ENCODE measurements around the gene CDK1. TPM values are rescaled to one million over a fixed set of nuclear protein-coding genes. Genes with fewer than 3 reads are reported as not detected.

CDK1 gene
- total RNA-seq, 2 experiments from 2014 or later = 155 to 156 TPM

DNA sequence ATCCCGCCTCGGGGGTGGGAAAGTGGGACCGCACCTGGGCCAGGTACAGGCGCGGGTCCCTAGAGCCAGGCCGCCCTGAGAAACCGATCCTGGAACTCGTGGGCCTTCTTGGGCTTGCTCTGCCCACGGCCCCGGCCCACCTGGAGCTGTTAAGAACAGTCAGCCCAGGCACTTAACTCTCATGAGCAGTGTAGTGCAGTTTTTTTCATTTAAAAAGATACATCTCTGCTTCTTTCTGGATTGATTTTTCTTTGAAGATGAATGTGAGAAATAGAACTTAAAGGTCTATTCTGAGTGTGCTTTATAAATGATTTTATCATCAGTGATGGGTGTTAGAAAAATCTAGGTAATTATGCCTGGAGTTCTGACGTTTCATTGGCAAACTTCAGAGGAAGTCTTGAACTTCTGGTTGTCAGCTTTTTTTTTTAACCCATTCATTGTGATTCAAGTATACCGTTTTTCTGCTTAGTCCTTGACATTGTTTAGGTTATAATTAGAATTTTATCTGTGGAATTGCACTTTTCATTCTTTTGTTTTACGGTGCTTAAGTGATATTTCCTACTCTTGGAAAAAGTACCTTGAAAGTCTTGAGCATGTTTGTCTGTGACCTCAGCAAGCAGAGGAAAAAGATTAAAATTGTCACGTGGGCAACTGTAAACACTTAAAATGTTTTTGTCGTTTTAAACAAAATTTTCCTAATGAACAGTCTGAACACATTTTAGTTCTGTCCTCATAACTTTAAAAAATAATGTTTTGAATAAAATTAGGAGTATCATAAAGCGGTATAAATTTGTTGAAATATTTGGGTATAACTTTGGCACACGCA lies 906 bp downstream of the CDK1 start:
- Histone ChIP-seq H3K4me1 (ENCODE audit: insufficient read depth, low read length, poor library complexity, severe bottlenecking) (peaks cover 43% of the 10 kb centered on the region), H3K79me2 (ENCODE audit: insufficient read depth, low read depth, low read length) (peaks cover 58% of the 10 kb centered on the region), H3K4me3 (ENCODE audit: low read depth, low read length, poor library complexity, severe bottlenecking) (peak overlapping the region; percentile 89), H2AFZ (ENCODE audit: low read length) (no peak overlapping the region; the same call in 1 of the 2 replicates), H3K27ac (ENCODE audit: low read depth, low read length, poor library complexity, severe bottlenecking) (peak overlapping the region; percentile 84), H4K20me1 (ENCODE audit: insufficient read depth, low read length) (peaks cover 44% of the 10 kb centered on the region), H3K9me2 (ENCODE audit: insufficient read depth, low read length) (no peaks in the 10 kb centered on the region; the same call in 1 of the 2 replicates), H3K4me2 (ENCODE audit: low read length) (peak overlapping the region; percentile 72), H3K9me3 (ENCODE audit: low read length) (no peaks in the 10 kb centered on the region), H3K36me3 (ENCODE audit: insufficient read depth, low read length) (peaks cover 53% of the 10 kb centered on the region)
- peak; percentile 50 for DNase-seq (ENCODE audit: low spot score)
- no peak for TF ChIP-seq EZH2phosphoT487 (IDR thresholded peaks at IDR 0.05; ENCODE audit: borderline replicate concordance, low read depth, low read length)
- TF ChIP-seq, protein P1, sequence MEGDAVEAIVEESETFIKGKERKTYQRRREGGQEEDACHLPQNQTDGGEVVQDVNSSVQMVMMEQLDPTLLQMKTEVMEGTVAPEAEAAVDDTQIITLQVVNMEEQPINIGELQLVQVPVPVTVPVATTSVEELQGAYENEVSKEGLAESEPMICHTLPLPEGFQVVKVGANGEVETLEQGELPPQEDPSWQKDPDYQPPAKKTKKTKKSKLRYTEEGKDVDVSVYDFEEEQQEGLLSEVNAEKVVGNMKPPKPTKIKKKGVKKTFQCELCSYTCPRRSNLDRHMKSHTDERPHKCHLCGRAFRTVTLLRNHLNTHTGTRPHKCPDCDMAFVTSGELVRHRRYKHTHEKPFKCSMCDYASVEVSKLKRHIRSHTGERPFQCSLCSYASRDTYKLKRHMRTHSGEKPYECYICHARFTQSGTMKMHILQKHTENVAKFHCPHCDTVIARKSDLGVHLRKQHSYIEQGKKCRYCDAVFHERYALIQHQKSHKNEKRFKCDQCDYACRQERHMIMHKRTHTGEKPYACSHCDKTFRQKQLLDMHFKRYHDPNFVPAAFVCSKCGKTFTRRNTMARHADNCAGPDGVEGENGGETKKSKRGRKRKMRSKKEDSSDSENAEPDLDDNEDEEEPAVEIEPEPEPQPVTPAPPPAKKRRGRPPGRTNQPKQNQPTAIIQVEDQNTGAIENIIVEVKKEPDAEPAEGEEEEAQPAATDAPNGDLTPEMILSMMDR (conservative IDR thresholded peaks at IDR 0.05; ENCODE audit: low read length) = no peak
- intact Hi-C loops (cut with micrococcal nuclease; ENCODE audit: unreplicated experiment) = loop anchor here (2.0 to 10.0 kb wide), 2 partner anchors 542 to 684 kb away; no protein-coding TSS in a partner anchor
- POLR2A ChIA-PET = interaction anchor here (4.3 kb wide), 1 partner anchor 14 kb away, joined by 25 read pairs; no protein-coding TSS in a partner anchor
- BruUV-seq (replicated peaks) = TSS peak; percentile 42
- CTCF ChIA-PET (ENCODE audit: unreplicated experiment) = no interaction called here

DNA sequence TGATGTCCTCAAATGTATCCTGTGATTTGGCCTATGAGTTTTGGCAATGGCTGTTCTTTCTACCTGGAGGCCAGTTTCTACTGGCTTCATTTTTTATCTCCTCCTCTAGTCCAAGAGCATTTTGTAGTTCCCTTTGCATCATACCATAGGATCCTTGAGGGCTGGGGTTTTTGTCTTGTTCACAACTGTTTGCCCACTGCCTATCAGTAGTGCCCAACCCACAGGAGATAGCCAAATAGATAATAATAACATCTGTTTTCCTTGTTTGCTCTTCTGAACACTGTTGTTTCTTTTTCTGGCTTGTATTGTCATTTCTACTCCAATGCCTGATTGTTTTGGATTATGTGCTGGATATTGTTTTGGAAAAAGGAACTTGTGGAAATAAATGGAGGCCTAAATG lies 3.4 kb downstream of the CDK1 start:
- peak overlapping the region; percentile 52 for H3K4me3 ChIP-seq (ENCODE audit: low read depth, low read length, poor library complexity, severe bottlenecking)
- ChIA-PET POLR2A (interaction anchor here (0.7 kb wide), 1 partner anchor 14 kb away, joined by 4 read pairs; no protein-coding TSS in a partner anchor), CTCF (ENCODE audit: unreplicated experiment) (no interaction called here)
- peaks cover 51% of the 10 kb centered on the region for H3K4me1 ChIP-seq (ENCODE audit: insufficient read depth, low read length, poor library complexity, severe bottlenecking)
- intact Hi-C loops (cut with micrococcal nuclease; ENCODE audit: unreplicated experiment) = no loop called here
- TF ChIP-seq, protein P1 (conservative IDR thresholded peaks at IDR 0.05; ENCODE audit: low read length) = no peak
- no peak for TF ChIP-seq EZH2phosphoT487 (IDR thresholded peaks at IDR 0.05; ENCODE audit: borderline replicate concordance, low read depth, low read length)
- H2AFZ ChIP-seq (ENCODE audit: low read length) = no peak overlapping the region
- H3K27ac ChIP-seq (ENCODE audit: low read depth, low read length, poor library complexity, severe bottlenecking) = no peak overlapping the region
- peaks cover 83% of the 10 kb centered on the region for H3K79me2 ChIP-seq (ENCODE audit: insufficient read depth, low read depth, low read length)
- no TSS peak for BruUV-seq (replicated peaks)
- H3K9me2 ChIP-seq (ENCODE audit: insufficient read depth, low read length) = no peaks in the 10 kb centered on the region
- no peaks in the 10 kb centered on the region for H3K9me3 ChIP-seq (ENCODE audit: low read length)
- H3K4me2 ChIP-seq (ENCODE audit: low read length) = peak overlapping the region; percentile 72
- H3K36me3 ChIP-seq (ENCODE audit: insufficient read depth, low read length) = peaks cover 78% of the 10 kb centered on the region
- peaks cover 63% of the 10 kb centered on the region for H4K20me1 ChIP-seq (ENCODE audit: insufficient read depth, low read length)
- no peak for DNase-seq (ENCODE audit: low spot score)

DNA sequence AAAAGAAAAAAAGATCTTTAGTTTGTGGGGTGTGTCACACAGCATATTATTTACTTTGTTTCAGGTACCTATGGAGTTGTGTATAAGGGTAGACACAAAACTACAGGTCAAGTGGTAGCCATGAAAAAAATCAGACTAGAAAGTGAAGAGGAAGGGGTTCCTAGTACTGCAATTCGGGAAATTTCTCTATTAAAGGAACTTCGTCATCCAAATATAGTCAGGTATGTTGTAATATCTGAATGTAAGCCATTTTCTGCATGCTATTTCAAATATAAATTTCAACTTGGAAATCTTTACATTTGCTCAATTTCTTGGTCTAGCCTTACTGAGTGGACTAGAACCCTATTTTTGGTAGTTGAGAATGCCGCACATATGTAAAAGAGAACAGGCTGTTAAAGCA lies 6.4 kb downstream of the CDK1 start:
- H3K79me2 ChIP-seq (ENCODE audit: insufficient read depth, low read depth, low read length) = peaks cover 100% of the 10 kb centered on the region
- H3K9me2 ChIP-seq (ENCODE audit: insufficient read depth, low read length) = no peaks in the 10 kb centered on the region
- no peak overlapping the region for H2AFZ ChIP-seq (ENCODE audit: low read length)
- H3K4me1 ChIP-seq (ENCODE audit: insufficient read depth, low read length, poor library complexity, severe bottlenecking) = peaks cover 49% of the 10 kb centered on the region
- no peaks in the 10 kb centered on the region for H3K9me3 ChIP-seq (ENCODE audit: low read length)
- peaks cover 79% of the 10 kb centered on the region for H4K20me1 ChIP-seq (ENCODE audit: insufficient read depth, low read length)
- H3K4me3 ChIP-seq (ENCODE audit: low read depth, low read length, poor library complexity, severe bottlenecking) = no peak overlapping the region
- TF ChIP-seq, protein P1 (conservative IDR thresholded peaks at IDR 0.05; ENCODE audit: low read length) = no peak
- TF ChIP-seq EZH2phosphoT487 (IDR thresholded peaks at IDR 0.05; ENCODE audit: borderline replicate concordance, low read depth, low read length) = no peak
- H3K27ac ChIP-seq (ENCODE audit: low read depth, low read length, poor library complexity, severe bottlenecking) = no peak overlapping the region
- BruUV-seq (replicated peaks) = no TSS peak
- ChIA-PET CTCF (ENCODE audit: unreplicated experiment) (no interaction called here), POLR2A (interaction anchor here (1.0 to 2.0 kb wide), 4 partner anchors 9 to 15 kb away, joined by 3 to 12 read pairs (median 5); no protein-coding TSS in a partner anchor)
- H3K36me3 ChIP-seq (ENCODE audit: insufficient read depth, low read length) = peaks cover 100% of the 10 kb centered on the region
- intact Hi-C loops (cut with micrococcal nuclease; ENCODE audit: unreplicated experiment) = no loop called here
- DNase-seq (ENCODE audit: low spot score) = no peak
- peak overlapping the region; percentile 21; the same call in 1 of the 2 replicates for H3K4me2 ChIP-seq (ENCODE audit: low read length)

All from OCI-LY7 (cell line).